Right cardiac atrium (tissue), 5 donors: Measurements from ENCODE around the gene PISD. TPM values are rescaled to one million over a fixed set of nuclear protein-coding genes. Genes with fewer than 3 reads are reported as not detected.
"Not testable (repeated sequence)": the region's sequence is repeated elsewhere in the genome, so short reads cannot be mapped to it uniquely, and the experiment has no call there.

Experiments
- ATAC-seq, 2 donors: fragments of 200-7000 bp; cut with Tn5 transposase; one replicate each; pipeline versions ENCODE4 v1.8.0 to v1.9.1; 2020; ENCODE audit warnings: moderate library complexity in 2 of 2, mild to moderate bottlenecking in 1 of 2
- DNase-seq, 3 donors: peaks; one replicate each; pipeline ENCODE4 v3.0.0-alpha.2; 2020
- H3K27ac ChIP-seq: one replicate; pipeline ENCODE4 v1.5.1; 2013; ENCODE audit warnings: mild to moderate bottlenecking, low read length, control low read depth, moderate library complexity
- H3K27me3 ChIP-seq: one replicate; pipeline ENCODE4 v1.6.1; 2013; ENCODE audit not compliant: control insufficient read depth, insufficient read depth
- H3K4me1 ChIP-seq: one replicate; pipeline ENCODE4 v1.6.1; 2013; ENCODE audit warnings: low read length; ENCODE audit not compliant: control insufficient read depth, insufficient read depth
- H3K4me3 ChIP-seq: one replicate; pipeline ENCODE4 v1.5.1; 2013; ENCODE audit warnings: low read length, control low read depth
- H3K9me3 ChIP-seq: one replicate; pipeline ENCODE4 v1.6.1; 2013; ENCODE audit warnings: low read length; ENCODE audit not compliant: control insufficient read depth
- WGBS: extraction: QIAGEN DNeasy Blood & Tissue Kit; methylation state at CpG from one replicate; pipeline ENCODE4 v1.1.7; 2013; 5-methylcytosine and 5-hydroxymethylcytosine counted together
- intact Hi-C, 4 donors: fragments of 100-400 bp; cut with DNase I; formaldehyde crosslinking; loops; one replicate each; pipeline versions ENCODE4 v1.11.0 to v1.14.0; 2022 to 2023
- polyA plus RNA-seq: library from polyadenylated mRNA; stranded (reverse); fragments of 200-250 nt; gene quantifications from one replicate; pipeline ENCODE4 v1.2.3, GENCODE V29; 2013
- total RNA-seq, 4 donors: library from RNA; stranded (reverse); fragmentation: NEBNext Ultra II Directional; extraction: Animal tissue kit (Norgen Biotek cat#: 25700); gene quantifications; one replicate each; pipeline ENCODE4 v1.2.1, GENCODE V29; 2021
- donor health status: healthy with polysubstance abuse.
- donor health status: DM: no; HTN: yes; CAD: no.
- donor health status: DM: no; HTN: no; CAD: no.
- donor health status: DM: no; HTN: yes; CAD: no; lungs with severe emphysema.
- donor health status: DM: yes; HTN: yes; CAD: no.

The PISD gene
- total and polyA plus RNA-seq, 5 donors: 11.1 to 33.5 (median 18.7) TPM

GRCh38 chr22:31604746-31605705 lies 57.0 kb downstream of the PISD start:
- H3K27me3 ChIP-seq: no peaks in the 10 kb centered on the region
- intact Hi-C loops: no loop called here
- no peak overlapping the region for H3K27ac ChIP-seq
- 87% methylated on average over 17 of the region's 17 CpGs for WGBS
- no peak for DNase-seq
- H3K4me3 ChIP-seq: no peak overlapping the region
- H3K4me1 ChIP-seq: no peaks in the 10 kb centered on the region
- ATAC-seq: no peak
- H3K9me3 ChIP-seq: no peaks in the 10 kb centered on the region

GRCh38 chr22:31604137-31604705 lies 57.8 kb downstream of the PISD start:
- Histone ChIP-seq H3K9me3 (no peaks in the 10 kb centered on the region), H3K4me1 (no peaks in the 10 kb centered on the region), H3K27me3 (no peaks in the 10 kb centered on the region), H3K27ac (no peak overlapping the region), H3K4me3 (no peak overlapping the region)
- DNase-seq (no peak), ATAC-seq (no peak)
- intact Hi-C loops: no loop called here
- WGBS: 93% methylated on average over 14 of the region's 14 CpGs

DNA sequence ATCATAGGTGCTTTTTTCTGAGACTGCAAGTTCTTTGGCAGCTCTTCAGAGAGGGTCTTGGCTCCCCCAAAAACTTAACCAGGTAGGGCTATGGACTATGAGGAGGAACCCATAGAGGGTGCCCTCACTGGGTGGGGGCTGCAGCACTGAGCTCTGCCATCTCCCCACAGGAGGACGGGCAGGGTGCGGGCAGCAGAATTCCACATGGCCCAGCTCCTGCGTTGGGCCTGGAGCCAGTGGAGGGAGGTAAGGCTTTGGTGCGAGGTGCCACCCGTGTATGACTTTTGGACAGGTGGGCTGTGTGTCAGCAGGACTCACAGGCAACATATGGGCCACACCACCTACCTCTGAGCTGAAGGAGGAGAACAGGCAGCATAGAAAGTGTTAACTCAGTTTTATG lies 58.4 kb downstream of the PISD start:
- no peak overlapping the region for H3K27ac ChIP-seq
- DNase-seq (peak in 1 of 3 donors; percentile 44), ATAC-seq (no peak)
- WGBS: 92% methylated on average over 5 of the region's 5 CpGs
- H3K27me3 ChIP-seq: no peaks in the 10 kb centered on the region
- H3K9me3 ChIP-seq: no peaks in the 10 kb centered on the region
- intact Hi-C loops: no loop called here
- no peaks in the 10 kb centered on the region for H3K4me1 ChIP-seq
- H3K4me3 ChIP-seq: no peak overlapping the region

DNA sequence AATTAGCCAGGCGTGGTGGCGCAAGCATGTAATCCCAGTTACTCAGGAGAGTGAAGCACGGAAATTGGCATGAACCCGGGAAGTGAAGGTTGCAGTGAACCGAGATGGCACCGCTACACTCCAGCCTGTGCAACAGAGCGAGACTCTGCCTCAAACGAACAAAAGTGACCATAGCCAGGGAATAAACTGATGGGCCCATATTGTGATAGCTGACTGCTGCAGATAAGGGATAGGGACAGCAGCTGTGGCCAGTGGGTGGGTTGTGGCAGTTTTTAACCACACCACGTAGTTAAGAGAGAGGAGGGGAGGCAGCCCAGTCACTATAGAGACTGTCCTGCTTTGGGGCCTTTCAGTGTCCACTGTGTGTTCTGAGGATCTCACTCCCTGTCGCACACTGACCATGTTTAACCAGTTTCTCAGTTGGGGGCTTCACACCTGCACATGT lies 58.9 kb downstream of the PISD start:
- no peak overlapping the region for H3K27ac ChIP-seq
- 76% methylated on average over 10 of the region's 10 CpGs for WGBS
- no peaks in the 10 kb centered on the region for H3K9me3 ChIP-seq
- H3K27me3 ChIP-seq: no peaks in the 10 kb centered on the region
- intact Hi-C loops: no loop called here
- ATAC-seq (no peak), DNase-seq (no peak)
- H3K4me3 ChIP-seq: no peak overlapping the region
- H3K4me1 ChIP-seq: no peaks in the 10 kb centered on the region

GRCh38 chr22:31602259-31602952 lies 59.6 kb downstream of the PISD start:
- intact Hi-C loops: no loop called here
- DNase-seq (peak; percentile 57 to 64 (median 59)), ATAC-seq (peak; percentile 73 to 83)
- H3K4me1 ChIP-seq: no peaks in the 10 kb centered on the region
- H3K4me3 ChIP-seq: no peak overlapping the region
- no peaks in the 10 kb centered on the region for H3K9me3 ChIP-seq
- 59% methylated on average over 11 of the region's 11 CpGs for WGBS
- H3K27ac ChIP-seq: no peak overlapping the region
- no peaks in the 10 kb centered on the region for H3K27me3 ChIP-seq

DNA sequence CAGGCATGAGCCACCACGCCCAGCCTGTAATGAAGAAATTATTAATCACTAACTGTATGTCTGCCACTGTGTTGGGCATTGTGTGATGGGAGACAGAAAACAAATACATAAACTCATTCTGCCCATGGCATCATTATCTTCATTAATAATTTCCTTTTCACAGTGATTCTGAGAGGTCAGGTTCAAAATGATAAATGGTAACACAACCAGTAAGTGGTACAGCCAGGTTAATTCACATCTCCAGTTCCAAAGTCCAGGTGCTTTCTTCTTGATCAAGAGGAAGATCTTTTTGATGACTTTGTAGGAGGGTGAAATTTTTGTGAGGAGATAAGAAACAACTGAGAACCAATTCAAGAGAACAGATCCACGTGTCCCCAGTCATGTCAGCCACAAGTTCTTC lies 66.7 kb downstream of the PISD start:
- intact Hi-C loops: no loop called here
- WGBS: 88% methylated on average over 2 of the region's 2 CpGs
- Histone ChIP-seq H3K4me3 (no peak overlapping the region), H3K4me1 (no peaks in the 10 kb centered on the region), H3K27me3 (no peaks in the 10 kb centered on the region), H3K27ac (no peak overlapping the region), H3K9me3 (no peaks in the 10 kb centered on the region)
- ATAC-seq (no peak), DNase-seq (no peak)

DNA sequence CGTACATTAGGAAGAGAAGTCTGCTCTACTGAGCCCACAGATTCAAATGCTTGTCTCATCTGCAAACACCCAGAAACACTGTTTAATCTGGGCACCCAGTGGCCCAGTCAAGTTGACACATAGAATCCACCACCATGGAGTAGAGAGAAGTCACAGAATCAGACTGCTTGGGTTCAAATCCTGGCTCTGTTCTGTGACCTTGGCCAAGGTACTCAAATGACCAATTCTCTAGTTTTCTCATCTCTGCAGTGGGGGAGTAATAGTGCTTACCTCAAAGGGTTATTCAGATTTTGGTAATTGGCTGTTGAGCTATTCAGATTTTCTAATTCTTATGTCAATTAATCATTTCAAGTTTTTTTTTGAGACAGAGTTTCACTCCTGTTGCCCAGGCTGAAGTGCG lies 71.9 kb downstream of the PISD start:
- ATAC-seq, H3K4me1 ChIP-seq, H3K27me3 ChIP-seq, H3K9me3 ChIP-seq, intact Hi-C loops, H3K4me3 ChIP-seq, DNase-seq, H3K27ac ChIP-seq: not testable (repeated sequence)
- 100% methylated on average over 1 of the region's 2 CpGs for WGBS

- intact Hi-C loops: no loop called here
Observed at GRCh38 chr22:31588970-31589675, 72.9 kb downstream of the PISD start.

GRCh38 chr22:31586137-31586920 lies 75.7 kb downstream of the PISD start:
- no peaks in the 10 kb centered on the region for H3K4me1 ChIP-seq
- 80% methylated on average over 7 of the region's 7 CpGs for WGBS
- DNase-seq: peak in 1 of 3 donors; percentile 36
- H3K9me3 ChIP-seq: no peaks in the 10 kb centered on the region
- intact Hi-C loops: no loop called here
- no peak overlapping the region for H3K27ac ChIP-seq
- H3K4me3 ChIP-seq: no peak overlapping the region
- no peaks in the 10 kb centered on the region for H3K27me3 ChIP-seq
- peak; percentile 76 to 80 for ATAC-seq

More at GRCh38 chr22:31588970-31589675, 72.9 kb downstream of the PISD start:
- H3K27ac ChIP-seq: no peak overlapping the region
- H3K4me1 ChIP-seq: no peaks in the 10 kb centered on the region
- DNase-seq (no peak), ATAC-seq (no peak)
- H3K27me3 ChIP-seq: no peaks in the 10 kb centered on the region
- no peaks in the 10 kb centered on the region for H3K9me3 ChIP-seq
- H3K4me3 ChIP-seq: no peak overlapping the region
- WGBS: 88% methylated on average over 6 of the region's 6 CpGs
